Transverse colon (tissue), 4 donors: Measurements from ENCODE around the gene HID1. TPM values are rescaled to one million over a fixed set of nuclear protein-coding genes. Genes with fewer than 3 reads are reported as not detected.

Source experiments
- DNase-seq: peaks from one replicate; pipeline ENCODE4 v3.0.0-alpha.2; 2019
- H3K27ac ChIP-seq, 4 donors: fragments of 200-600 bp; sonication (generic); 2 replicates each; pipeline ENCODE4 v1.5.1; 2016 to 2018; ENCODE audit warnings: inconsistent platforms in 4 of 4
- H3K27me3 ChIP-seq: fragments of 200-600 bp; sonication (generic); 2 replicates; pipeline ENCODE4 v1.5.1; 2017; ENCODE audit warnings: inconsistent platforms
- H3K36me3 ChIP-seq, 4 donors: fragments of 200-600 bp; sonication (generic); 2 replicates each; pipeline ENCODE4 v1.5.1; 2017 to 2019; ENCODE audit warnings: inconsistent platforms in 4 of 4
- H3K4me1 ChIP-seq, 4 donors: fragments of 200-600 bp; sonication (generic); 2 replicates each; pipeline ENCODE4 v1.5.1; 2017 to 2020; ENCODE audit warnings: inconsistent platforms in 4 of 4
- H3K4me3 ChIP-seq, 4 donors: fragments of 200-600 bp; sonication (generic); 1 replicate in 1 of 4; 2 replicates in 3 of 4; pipeline versions ENCODE4 v1.5.1 to v1.6.1; 2017 to 2019; ENCODE audit warnings: inconsistent platforms in 4 of 4
- H3K9me3 ChIP-seq, 2 donors: fragments of 200-600 bp; sonication (generic); 2 replicates each; pipeline ENCODE4 v1.5.1; 2017 to 2019; ENCODE audit warnings: inconsistent platforms in 2 of 2
- CTCF ChIP-seq, 5 experiments: fragments of 200-600 bp in 3 of 5; fragments of 450-650 bp in 2 of 5; sonication (generic) in 3 of 5; IDR thresholded peaks; 1 replicate in 2 of 5; 2 replicates in 3 of 5; pipeline ENCODE4 v1.5.1; 2016 to 2017; ENCODE audit warnings: antibody characterized with exemption in 5 of 5, inconsistent platforms in 3 of 5, mild to moderate bottlenecking in 2 of 5, moderate library complexity in 1 of 5
- EP300 ChIP-seq: sonication (generic); formaldehyde crosslinking; IDR thresholded peaks from one replicate; pipeline ENCODE4 v1.6.1; 2017; ENCODE audit warnings: antibody characterized with exemption, low read depth
- POLR2A ChIP-seq: fragments of 450-650 bp; IDR thresholded peaks from one replicate; pipeline ENCODE4 v1.6.1; 2016; ENCODE audit warnings: antibody characterized with exemption, mild to moderate bottlenecking, moderate library complexity
- POLR2AphosphoS5 ChIP-seq, 3 donors: sonication (generic); formaldehyde crosslinking; IDR thresholded peaks; one replicate each; pipeline ENCODE4 v1.6.1; 2016; ENCODE audit warnings: antibody characterized with exemption in 3 of 3
- WGBS, 2 donors: methylation state at CpG; one replicate each; pipeline ENCODE4 v1.1.5; 2018; ENCODE audit warnings: low coverage in 1 of 2; 5-methylcytosine and 5-hydroxymethylcytosine counted together
- in situ Hi-C, 4 donors: fragments of 200-750 bp; cut with MboI; loops; one replicate each; pipeline versions ENCODE4 v1.15.0 to v1.15.1; 2017; ENCODE audit warnings: low sequenced_read_pairs in 3 of 4, low pct_ligation_motif_present in 1 of 4, low pct_unique_long_range_greater_than_20kb in 1 of 4
- intact Hi-C: fragments of 100-400 bp; cut with DNase I; formaldehyde crosslinking; loops from one replicate; pipeline ENCODE4 v1.15.1; 2023; ENCODE audit warnings: low total_unique reads
- total RNA-seq, 4 donors: library from RNA; depleted of rRNA; stranded (reverse); fragments of >200 nt; gene quantifications; one replicate each; pipeline ENCODE4 v1.1.0, GENCODE V29; 2016

Gene HID1
- total RNA-seq, 4 donors from 2014 or later, result 30.2 to 221 (median 50.7) TPM

- intact Hi-C loops, result no loop called here
- Histone ChIP-seq H3K9me3 (no peaks in the 10 kb centered on the region), H3K4me1 (peaks cover 0 to 11% (median 9%) of the 10 kb centered on the region in 4 donors), H3K36me3 (no peaks in the 10 kb centered on the region), H3K27ac (no peak within 1 kb of the TSS), H3K27me3 (peaks cover 96% of the 10 kb centered on the region), H3K4me3 (peak within 1 kb of the TSS in 1 of 4 donors; percentile 11)
- 10% methylated on average over 59 of the region's 78 CpGs; no CpG with 5 or more reads in 1 of the 2 donors for WGBS, 2 donors
- no peak for TF ChIP-seq POLR2AphosphoS5 (IDR thresholded peaks at IDR 0.05)
- no peak for TF ChIP-seq POLR2A
- no peak for TF ChIP-seq CTCF (IDR thresholded peaks at IDR 0.05)
- no peak for TF ChIP-seq EP300
- DNase-seq, result no peak
- in situ Hi-C loops, result no loop called here
Observed at GRCh38 chr17:74935585-74936469, 36.7 kb downstream of the HID1 start, which contains the start of gene OTOP3. Gene OTOP3 (plus strand): TSS chr17:74935898. CDS start chr17:74935922, 24 bp downstream.

- Histone ChIP-seq H3K4me1 (peaks cover 0 to 11% (median 9%) of the 10 kb centered on the region in 4 donors), H3K9me3 (no peaks in the 10 kb centered on the region), H3K27ac (no peak overlapping the region), H3K27me3 (peaks cover 89% of the 10 kb centered on the region), H3K4me3 (no peak overlapping the region), H3K36me3 (no peaks in the 10 kb centered on the region)
- intact Hi-C loops (no loop called here), in situ Hi-C loops (no loop called here)
- TF ChIP-seq EP300, result no peak
- TF ChIP-seq CTCF (IDR thresholded peaks at IDR 0.05), result no peak
- no peak for TF ChIP-seq POLR2AphosphoS5 (IDR thresholded peaks at IDR 0.05)
- TF ChIP-seq POLR2A, result no peak
- 57 to 59% methylated on average over 2 to 3 of the region's 3 CpGs for WGBS, 2 donors
- no peak for DNase-seq
Observed at GRCh38 chr17:74935048-74935447, 37.5 kb downstream of the HID1 start.

GRCh38 chr17:74930535-74931036, 42.0 kb downstream of the HID1 start:
- no peaks in the 10 kb centered on the region for H3K36me3 ChIP-seq
- in situ Hi-C loops, result no loop called here
- peaks cover 82% of the 10 kb centered on the region for H3K27me3 ChIP-seq
- no peak overlapping the region for H3K27ac ChIP-seq
- H3K9me3 ChIP-seq, result no peaks in the 10 kb centered on the region
- H3K4me3 ChIP-seq, result no peak overlapping the region
- intact Hi-C loops, result no loop called here
- no peak for DNase-seq
- TF ChIP-seq EP300 (no peak), POLR2A (no peak), POLR2AphosphoS5 (IDR thresholded peaks at IDR 0.05) (no peak), CTCF (IDR thresholded peaks at IDR 0.05) (no peak)
- WGBS, 2 donors, result 88 to 90% methylated on average over 4 to 22 of the region's 24 CpGs
- H3K4me1 ChIP-seq, result peaks cover 0 to 2% (median 1%) of the 10 kb centered on the region in 4 donors

- Histone ChIP-seq H3K27ac (no peak overlapping the region), H3K4me1 (peaks cover 1 to 12% (median 6%) of the 10 kb centered on the region in 4 donors), H3K27me3 (peaks cover 82% of the 10 kb centered on the region), H3K36me3 (no peaks in the 10 kb centered on the region), H3K9me3 (no peaks in the 10 kb centered on the region), H3K4me3 (no peak overlapping the region)
- in situ Hi-C loops, result no loop called here
- TF ChIP-seq POLR2A, result no peak
- no peak for TF ChIP-seq POLR2AphosphoS5 (IDR thresholded peaks at IDR 0.05)
- TF ChIP-seq CTCF (IDR thresholded peaks at IDR 0.05), result no peak
- no peak for TF ChIP-seq EP300
- intact Hi-C loops, result loop anchor here (1.0 kb wide), 1 partner anchor 25 kb away; no protein-coding TSS in a partner anchor
- DNase-seq, result no peak
- 71% methylated on average over 6 of the region's 6 CpGs; no CpG with 5 or more reads in 1 of the 2 donors for WGBS, 2 donors
Observed at GRCh38 chr17:74928786-74929185, 43.8 kb downstream of the HID1 start.
